EL (cell line): Measurements from ENCODE around the gene NIPAL1.
A peak's percentile ranks its signal among the peaks of the same experiment; 100 is the strongest.

Experiments
- DNase-seq: peaks from one replicate; pipeline ENCODE4 v3.0.0-alpha.2; 2016

The NIPAL1 gene

GRCh38 chr4:48028696-48029095, 12.1 kb downstream of the NIPAL1 start:
- DNase-seq: no peak

GRCh38 chr4:48030470-48030869, 13.9 kb downstream of the NIPAL1 start:
- no peak for DNase-seq

GRCh38 chr4:48031802-48032525, 15.4 kb downstream of the NIPAL1 start:
- DNase-seq: no peak

- no peak for DNase-seq
These were observed 16.1 kb downstream of the NIPAL1 start for GRCh38 chr4:48032721-48033120.

- DNase-seq: no peak
These were observed 16.8 kb downstream of the NIPAL1 start for GRCh38 chr4:48033412-48033811.

- DNase-seq: peak; percentile 34
These were observed 17.3 kb downstream of the NIPAL1 start for GRCh38 chr4:48033825-48034413.

- no peak for DNase-seq
These were observed 19.4 kb downstream of the NIPAL1 start for GRCh38 chr4:48035952-48036351.

- no peak for DNase-seq
These were observed 20.5 kb downstream of the NIPAL1 start for GRCh38 chr4:48037117-48037462.

- DNase-seq: no peak
These were observed 22.1 kb downstream of the NIPAL1 start for GRCh38 chr4:48038666-48039065.

- no peak for DNase-seq
These were observed 23.0 kb downstream of the NIPAL1 start for GRCh38 chr4:48039561-48039960.

GRCh38 chr4:48041535-48042137, 25.1 kb downstream of the NIPAL1 start:
- no peak for DNase-seq

- no peak for DNase-seq
These were observed 26.4 kb downstream of the NIPAL1 start for GRCh38 chr4:48042979-48043461.

- DNase-seq: no peak
These were observed 26.9 kb downstream of the NIPAL1 start for GRCh38 chr4:48043504-48043903.

- DNase-seq: no peak
These were observed 27.7 kb downstream of the NIPAL1 start for GRCh38 chr4:48044298-48044697.

- no peak for DNase-seq
These were observed 29.5 kb downstream of the NIPAL1 start for GRCh38 chr4:48046059-48046458.

GRCh38 chr4:48047421-48047844, 30.9 kb downstream of the NIPAL1 start:
- no peak for DNase-seq

GRCh38 chr4:48047896-48048295, 31.3 kb downstream of the NIPAL1 start:
- DNase-seq: no peak

- no peak for DNase-seq
These were observed 32.9 kb downstream of the NIPAL1 start for GRCh38 chr4:48049483-48049882.

- no peak for DNase-seq
These were observed 34.5 kb downstream of the NIPAL1 start for GRCh38 chr4:48051078-48051477.

- DNase-seq: no peak
These were observed 42.3 kb downstream of the NIPAL1 start for GRCh38 chr4:48058617-48059530.

- no peak for DNase-seq
These were observed 47.8 kb downstream of the NIPAL1 start for GRCh38 chr4:48064349-48064748.

- no peak for DNase-seq
These were observed 49.0 kb downstream of the NIPAL1 start for GRCh38 chr4:48065587-48066052.

GRCh38 chr4:48067536-48067935, 51.0 kb downstream of the NIPAL1 start:
- no peak for DNase-seq
